ENCODE data around the gene ACOX1. TPM values are rescaled to one million over a fixed set of nuclear protein-coding genes. Genes with fewer than 3 reads are reported as not detected.

The ACOX1 gene
- total and polyA plus RNA-seq, 2 of the 13 experiments (the other 11 are each of a cell fraction or from before 2014, with no cell fraction given) = 86.4 to 120 TPM

- TF ChIP-seq ZBTB43 (CRISPR knock-in tag; conservative IDR thresholded peaks at IDR 0.05) (no peak), ZFP36L2 (CRISPR knock-in tag; IDR thresholded peaks at IDR 0.05) (no peak), ZNF17 (CRISPR knock-in tag; IDR thresholded peaks at IDR 0.05) (no peak), ZNF160 (CRISPR knock-in tag; IDR thresholded peaks at IDR 0.05) (no peak), MAFG (CRISPR knock-in tag; IDR thresholded peaks at IDR 0.05) (no peak), KLF15 (CRISPR knock-in tag; IDR thresholded peaks at IDR 0.05; ENCODE audit: borderline replicate concordance) (no peak), ZNF326 (CRISPR knock-in tag; IDR thresholded peaks at IDR 0.05; ENCODE audit: borderline replicate concordance) (no peak), SALL1 (CRISPR knock-in tag; IDR thresholded peaks at IDR 0.05) (peak; percentile 54), ZBTB25 (CRISPR knock-in tag; IDR thresholded peaks at IDR 0.05) (no peak), ZNF792 (CRISPR knock-in tag; IDR thresholded peaks at IDR 0.05) (peak; percentile 24; the same call in 1 of the 2 replicates), TSC22D2 (CRISPR knock-in tag; IDR thresholded peaks at IDR 0.05; ENCODE audit: borderline replicate concordance) (peak; percentile 67; the same call in 1 of the 2 replicates), NFIB (CRISPR knock-in tag; IDR thresholded peaks at IDR 0.05; ENCODE audit: borderline replicate concordance) (no peak), ZNF687 (CRISPR knock-in tag; IDR thresholded peaks at IDR 0.05) (peak; percentile 99), ARID3A (IDR thresholded peaks at IDR 0.05; ENCODE audit: low read depth, low read length) (no peak), ZUFSP (CRISPR knock-in tag; IDR thresholded peaks at IDR 0.05; ENCODE audit: borderline replicate concordance) (no peak)
Observed at GRCh38 chr17:76000016-76000754, 21.2 kb upstream of the ACOX1 start (continued).
